K562 (cell line): Measurements from ENCODE around the gene PKLR. TPM values are rescaled to one million over a fixed set of nuclear protein-coding genes. Genes with fewer than 3 reads are reported as not detected.

Experiments
- ATAC-seq: fragments of 200-7000 bp; cut with Tn5 transposase; 3 replicates; pipeline ENCODE4 v1.9.1; 2020; ENCODE audit warnings: moderate library complexity
- BruUV-seq: library from RNA; stranded (reverse); fragments of 400-500 nt; replicated peaks from 2 replicates; lab custom pipeline; 2021; lab: Mats Ljungman, UMichigan
- CTCF ChIA-PET: fragments of 300-600 bp; formaldehyde crosslinking; extraction: SDS; loops from one replicate; lab custom pipeline; 2021; ENCODE audit warnings: low intra/inter-chr PET ratio; lab: Yijun Ruan, JAX
- POLR2A ChIA-PET: fragments of 300-600, 350-650 bp; sonication (Branson Sonifier 250); formaldehyde crosslinking; extraction: SDS; loops from one replicate; lab custom pipeline; 2021; ENCODE audit warnings: antibody characterized with exemption, inconsistent platforms; lab: Yijun Ruan, JAX
- DNase-seq, 4 experiments: peaks; one replicate each; pipeline versions ENCODE4 v3.0.0 to v3.0.0-alpha.2; 2011 to 2018; ENCODE audit warnings: low spot score in 3 of 4, mixed read lengths in 3 of 4; ENCODE audit errors: extremely low read depth in 1 of 4
- FAIRE-seq: peaks from 2 replicates; lab custom pipeline; 2011; peaks lifted over from hg19 to GRCh38; lab: Jason Lieb, UNC
- H2AFZ ChIP-seq: 2 replicates; pipeline ENCODE4 v1.6.0; 2011; ENCODE audit warnings: low read depth, low read length, control low read depth, inconsistent platforms
- H3K27ac ChIP-seq: fragments of 200-600 bp; 3 replicates; pipeline ENCODE4 v1.8.0; 2011; ENCODE audit warnings: low read depth, mild to moderate bottlenecking, control low read depth, inconsistent platforms, low read length, moderate library complexity, mixed read lengths; ENCODE audit errors: extremely low read depth
- H3K27me3 ChIP-seq, 2 experiments: fragments of 300-600 bp in 1 of 2; 2 replicates in 1 of 2; 3 replicates in 1 of 2; pipeline versions ENCODE4 v1.6.0 to v1.8.0; 2011; ENCODE audit warnings: inconsistent platforms in 2 of 2, low read length in 2 of 2, mild to moderate bottlenecking in 1 of 2, mixed read lengths in 1 of 2, moderate library complexity in 1 of 2; ENCODE audit not compliant: control insufficient read depth in 2 of 2, insufficient read depth in 2 of 2
- H3K36me3 ChIP-seq: fragments of 300-600 bp; 3 replicates; pipeline ENCODE4 v1.8.0; 2011; ENCODE audit warnings: mild to moderate bottlenecking, low read length, inconsistent platforms; ENCODE audit not compliant: control insufficient read depth, insufficient read depth
- H3K4me1 ChIP-seq, 2 experiments: fragments of 200-600 bp in 1 of 2; replicated peaks in 1 of 2; 2 replicates in 1 of 2; 3 replicates in 1 of 2; pipeline versions ENCODE4 v1.5.1 to v1.8.0; 2011; ENCODE audit warnings: inconsistent platforms in 2 of 2, low read length in 2 of 2, mild to moderate bottlenecking in 1 of 2, mixed read lengths in 1 of 2, moderate library complexity in 1 of 2; ENCODE audit not compliant: control insufficient read depth in 2 of 2, insufficient read depth in 2 of 2
- H3K4me2 ChIP-seq: 2 replicates; pipeline ENCODE4 v1.6.1; 2011; ENCODE audit warnings: low read length, control low read depth, inconsistent platforms, mixed read lengths; ENCODE audit not compliant: insufficient read depth
- H3K4me3 ChIP-seq: fragments of 200-600 bp; sonication (generic), shearing (Covaris generic); 2 replicates; pipeline ENCODE4 v1.5.1; 2016; ENCODE audit warnings: control low read depth, inconsistent platforms
- H3K79me2 ChIP-seq: fragments of 200-600 bp; 3 replicates; pipeline ENCODE4 v1.8.0; 2011; ENCODE audit warnings: low read length, inconsistent platforms; ENCODE audit not compliant: control insufficient read depth, insufficient read depth
- H3K9ac ChIP-seq, 2 experiments: 2 replicates each; pipeline versions ENCODE4 v1.6.0 to v1.6.1; 2011; ENCODE audit warnings: low read depth in 2 of 2, low read length in 2 of 2, control low read depth in 1 of 2, inconsistent platforms in 1 of 2, mild to moderate bottlenecking in 1 of 2, mixed read lengths in 1 of 2; ENCODE audit not compliant: insufficient read depth in 1 of 2
- H3K9me1 ChIP-seq: one replicate; pipeline ENCODE4 v1.6.0; 2011; ENCODE audit warnings: inconsistent platforms, mild to moderate bottlenecking, low read length, moderate library complexity; ENCODE audit not compliant: control insufficient read depth, insufficient read depth
- H3K9me3 ChIP-seq: replicated peaks from 2 replicates; pipeline ENCODE4 v1.5.1; 2011; ENCODE audit warnings: low read depth, low read length, inconsistent platforms; ENCODE audit not compliant: control insufficient read depth, insufficient read depth
- H4K20me1 ChIP-seq: replicated peaks from 2 replicates; pipeline ENCODE4 v1.6.1; 2011; ENCODE audit warnings: low read length, inconsistent platforms, mixed read lengths; ENCODE audit not compliant: control insufficient read depth, insufficient read depth
- CLOCK ChIP-seq: fragments of 250-450 bp; sonication (Bioruptor Pico); IDR thresholded peaks from 2 replicates; pipeline ENCODE4 v1.4.0; 2020; ENCODE audit warnings: mild to moderate bottlenecking, moderate library complexity, borderline replicate concordance
- EHMT2 ChIP-seq: fragments of 450-650 bp; IDR thresholded peaks from 2 replicates; pipeline ENCODE4 v1.6.1; 2018; ENCODE audit warnings: antibody characterized with exemption
- MECOM ChIP-seq: fragments of 250-450 bp; sonication (Bioruptor Pico); IDR thresholded peaks from 2 replicates; pipeline ENCODE4 v1.8.0; 2022; ENCODE audit warnings: inconsistent platforms
- NR1H2 ChIP-seq: sonication (generic); formaldehyde crosslinking; IDR thresholded peaks from 2 replicates; pipeline ENCODE4 v1.4.0; 2020; ENCODE audit warnings: mild to moderate bottlenecking, missing genetic modification reagents
- PHF20 ChIP-seq: fragments of 450-650 bp; IDR thresholded peaks from 2 replicates; pipeline ENCODE4 v1.6.1; 2018; ENCODE audit not compliant: partially characterized antibody
- RUNX1 ChIP-seq: sonication (generic); IDR thresholded peaks from 2 replicates; pipeline ENCODE4 v1.6.1; 2016; ENCODE audit warnings: antibody characterized with exemption, low read depth
- SP1 ChIP-seq: sonication (generic); formaldehyde crosslinking; IDR thresholded peaks from 2 replicates; pipeline ENCODE4 v1.8.1; 2022; ENCODE audit warnings: mild to moderate bottlenecking, missing genetic modification reagents
- ZZZ3 ChIP-seq: fragments of 450-650 bp; IDR thresholded peaks from 2 replicates; pipeline ENCODE4 v1.6.1; 2016; ENCODE audit warnings: antibody characterized with exemption, mild to moderate bottlenecking, moderate library complexity
- WGBS: fragments of 100-300 bp; shearing (Covaris generic); methylation state at CpG from one replicate; pipeline ENCODE4 v1.1.6; 2016; ENCODE audit warnings: low coverage, mixed read lengths; ENCODE audit not compliant: insufficient coverage; ENCODE audit errors: missing lambda C conversion rate; 5-methylcytosine and 5-hydroxymethylcytosine counted together
- in situ Hi-C: fragments of 300-500 bp; cut with MboI; formaldehyde crosslinking; loops from 4 replicates; pipeline ENCODE4 v1.15.0; 2018; ENCODE audit warnings: inconsistent platforms, mixed read lengths
- intact Hi-C: fragments of 100-400 bp; cut with micrococcal nuclease; formaldehyde crosslinking; loops from 2 replicates; pipeline ENCODE4 v1.14.2; 2022
- polyA plus RNA-seq, 8 experiments: library from polyadenylated mRNA; depleted of rRNA in 4 of 8; stranded (reverse) in 5 of 8; unstranded in 3 of 8; fragments of >200 nt; fragmentation: Nextera tagmentation in 2 of 8; fragmentation: Illumina TruSeq in 1 of 8; extraction: Ambion mirVana in 2 of 8; extraction: Trizol in 1 of 8; gene quantifications; 2 replicates each; pipeline versions ENCODE4 v1.2.1 to v1.2.3, GENCODE V29; 2011 to 2014; ENCODE audit warnings: inconsistent platforms in 1 of 8, missing spikeins in 1 of 8
- total RNA-seq, 7 experiments: library from RNA; depleted of rRNA in 6 of 7; stranded (reverse); fragments of >200 nt in 6 of 7; fragmentation: Illumina TruSeq in 2 of 7; extraction: Trizol in 2 of 7; gene quantifications; 2 replicates each; pipeline versions ENCODE4 v1.2.1 to v1.2.3, GENCODE V29; 2011 to 2021; ENCODE audit warnings: low replicate concordance in 1 of 7
- TF ChIP-seq, protein P1 (sequence below): sonication (generic); formaldehyde crosslinking; IDR thresholded peaks from 2 replicates; pipeline ENCODE4 v1.9.0; 2022; ENCODE audit warnings: mild to moderate bottlenecking, missing genetic modification reagents

The PKLR gene
- total and polyA plus RNA-seq, 9 of the 15 experiments (the other 6 are each of a cell fraction or from before 2014, with no cell fraction given): 10.7 to 78.4 (median 38.2) TPM

GRCh38 chr1:155242805-155243358 lies 58.4 kb downstream of the PKLR start:
- Histone ChIP-seq H2AFZ (peak overlapping the region; percentile 2; the same call in 1 of the 2 replicates), H3K4me2 (peak overlapping the region; percentile 85), H3K36me3 (peaks cover 6% of the 10 kb centered on the region; the same call in 1 of the 3 replicates), H3K9me3 (no peaks in the 10 kb centered on the region), H3K27me3 (no peaks in the 10 kb centered on the region), H4K20me1 (no peaks in the 10 kb centered on the region), H3K79me2 (peaks cover 14% of the 10 kb centered on the region; the same call in 2 of the 3 replicates), H3K27ac (peak overlapping the region; percentile 36; the same call in 2 of the 3 replicates), H3K4me3 (peak overlapping the region; percentile 44), H3K9ac (peak overlapping the region; percentile 42 to 63), H3K4me1 (peaks cover 19 to 22% of the 10 kb centered on the region in 2 experiments), H3K9me1 (no peaks in the 10 kb centered on the region)
- peak in 1 of 4 experiments; percentile 41 for DNase-seq
- ChIA-PET POLR2A (interaction anchor here (1.5 kb wide), 1 partner anchor 14 kb away, joined by 5 read pairs; no protein-coding TSS in a partner anchor), CTCF (no interaction called here)
- in situ Hi-C loops (no loop called here), intact Hi-C loops (no loop called here)
- ATAC-seq: no peak
- BruUV-seq: TSS peak; percentile 66
- 43% methylated on average over 3 of the region's 3 CpGs for WGBS
- FAIRE-seq: peak; percentile 19
- TF ChIP-seq RUNX1 (no peak), CLOCK (CRISPR knock-in tag) (no peak), EHMT2 (no peak), MECOM (CRISPR knock-in tag) (no peak), ZZZ3 (no peak), PHF20 (no peak), SP1 (CRISPR knock-in tag) (peak; percentile 36; the same call in 1 of the 2 replicates), NR1H2 (CRISPR knock-in tag) (no peak)
- TF ChIP-seq, protein P1, sequence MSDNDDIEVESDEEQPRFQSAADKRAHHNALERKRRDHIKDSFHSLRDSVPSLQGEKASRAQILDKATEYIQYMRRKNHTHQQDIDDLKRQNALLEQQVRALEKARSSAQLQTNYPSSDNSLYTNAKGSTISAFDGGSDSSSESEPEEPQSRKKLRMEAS (CRISPR knock-in tag): no peak
